Fibroblast of skin of left biceps (primary cell): ENCODE results near the gene TMOD2.
"Not testable (repeated sequence)": the region's sequence is repeated elsewhere in the genome, so short reads cannot be mapped to it uniquely, and the experiment has no call there.

Source experiments
- DNase-seq, 2 experiments: peaks; one replicate each; pipeline ENCODE4 v3.0.0-alpha.2; 2013; ENCODE audit warnings: low read depth in 2 of 2

The TMOD2 gene

GRCh38 chr15:51774916-51775315 is 23.5 kb downstream of the TMOD2 start:
- DNase-seq: no peak

DNA sequence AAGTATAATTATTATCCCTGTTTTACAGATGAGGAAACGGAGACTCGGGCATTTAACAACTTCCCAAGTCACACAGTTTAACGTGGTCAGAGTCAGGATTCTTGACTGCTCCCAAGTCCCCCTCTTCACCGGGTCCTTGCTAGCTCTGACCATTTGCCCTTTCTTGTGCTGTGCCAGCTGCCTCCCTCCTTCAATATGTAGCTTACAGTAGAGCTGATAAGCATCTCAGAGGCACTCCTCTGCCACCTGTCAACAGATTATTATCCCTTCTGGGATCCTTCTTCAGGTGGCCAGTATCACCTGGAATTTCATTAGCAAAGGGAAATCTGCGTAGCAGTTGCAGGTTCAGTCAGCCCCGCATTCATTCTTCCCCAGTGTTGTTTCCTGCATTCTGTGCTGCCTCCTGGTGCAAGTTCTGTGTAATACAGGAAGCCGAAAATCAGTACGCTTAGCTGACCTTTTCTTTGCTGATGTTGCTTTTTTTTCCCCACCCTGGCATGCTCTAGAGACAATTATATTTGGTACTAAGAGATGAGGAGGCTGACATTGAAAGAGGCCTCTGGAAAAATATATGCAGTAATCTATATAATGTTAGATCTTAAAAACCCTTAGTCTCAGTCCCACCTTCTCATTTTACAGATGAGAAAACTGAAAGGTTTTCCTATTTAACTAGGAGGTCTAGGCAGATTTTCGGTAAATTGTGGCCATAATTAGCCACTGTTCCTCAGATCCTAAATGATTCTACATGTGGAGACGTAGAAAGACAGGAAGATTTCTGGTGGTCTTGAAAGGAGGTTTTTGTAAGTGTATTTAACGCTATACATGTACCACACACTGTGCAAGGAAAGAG is 24.8 kb downstream of the TMOD2 start:
- no peak for DNase-seq

- DNase-seq: peak in 1 of 2 experiments; percentile 39
Observed at GRCh38 chr15:51776952-51777569, 25.7 kb downstream of the TMOD2 start.

GRCh38 chr15:51780636-51781035 is 29.2 kb downstream of the TMOD2 start:
- DNase-seq: no peak

GRCh38 chr15:51781506-51781905 is 30.1 kb downstream of the TMOD2 start:
- no peak for DNase-seq

- no peak for DNase-seq
Observed at GRCh38 chr15:51782357-51782896, 31.0 kb downstream of the TMOD2 start.

GRCh38 chr15:51783967-51784366 is 32.6 kb downstream of the TMOD2 start:
- no peak for DNase-seq

GRCh38 chr15:51787130-51787529 is 35.7 kb downstream of the TMOD2 start:
- not testable (repeated sequence) for DNase-seq

DNA sequence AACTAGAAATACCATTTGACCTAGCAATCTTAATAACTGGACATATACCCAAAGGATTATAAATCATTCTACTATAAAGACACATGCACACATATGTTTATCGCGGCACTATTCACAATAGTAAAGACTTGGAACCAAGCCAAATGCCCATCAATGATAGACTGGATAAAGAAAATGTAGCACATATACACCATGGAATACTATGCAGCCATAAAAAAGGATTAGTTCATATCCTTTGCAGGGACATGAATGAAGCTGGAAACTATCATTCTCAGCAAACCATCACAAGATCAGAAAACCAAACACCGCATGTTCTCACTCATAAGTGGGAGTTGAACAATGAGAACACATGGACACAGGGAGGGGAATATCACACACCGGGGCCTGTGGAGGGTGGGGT is 41.1 kb downstream of the TMOD2 start:
- not testable (repeated sequence) for DNase-seq

- no peak for DNase-seq
Observed at GRCh38 chr15:51793521-51794305, 42.3 kb downstream of the TMOD2 start.

- no peak for DNase-seq
Observed at GRCh38 chr15:51796847-51797401, 45.5 kb downstream of the TMOD2 start.

GRCh38 chr15:51798281-51798680 is 46.9 kb downstream of the TMOD2 start:
- DNase-seq: no peak

DNA sequence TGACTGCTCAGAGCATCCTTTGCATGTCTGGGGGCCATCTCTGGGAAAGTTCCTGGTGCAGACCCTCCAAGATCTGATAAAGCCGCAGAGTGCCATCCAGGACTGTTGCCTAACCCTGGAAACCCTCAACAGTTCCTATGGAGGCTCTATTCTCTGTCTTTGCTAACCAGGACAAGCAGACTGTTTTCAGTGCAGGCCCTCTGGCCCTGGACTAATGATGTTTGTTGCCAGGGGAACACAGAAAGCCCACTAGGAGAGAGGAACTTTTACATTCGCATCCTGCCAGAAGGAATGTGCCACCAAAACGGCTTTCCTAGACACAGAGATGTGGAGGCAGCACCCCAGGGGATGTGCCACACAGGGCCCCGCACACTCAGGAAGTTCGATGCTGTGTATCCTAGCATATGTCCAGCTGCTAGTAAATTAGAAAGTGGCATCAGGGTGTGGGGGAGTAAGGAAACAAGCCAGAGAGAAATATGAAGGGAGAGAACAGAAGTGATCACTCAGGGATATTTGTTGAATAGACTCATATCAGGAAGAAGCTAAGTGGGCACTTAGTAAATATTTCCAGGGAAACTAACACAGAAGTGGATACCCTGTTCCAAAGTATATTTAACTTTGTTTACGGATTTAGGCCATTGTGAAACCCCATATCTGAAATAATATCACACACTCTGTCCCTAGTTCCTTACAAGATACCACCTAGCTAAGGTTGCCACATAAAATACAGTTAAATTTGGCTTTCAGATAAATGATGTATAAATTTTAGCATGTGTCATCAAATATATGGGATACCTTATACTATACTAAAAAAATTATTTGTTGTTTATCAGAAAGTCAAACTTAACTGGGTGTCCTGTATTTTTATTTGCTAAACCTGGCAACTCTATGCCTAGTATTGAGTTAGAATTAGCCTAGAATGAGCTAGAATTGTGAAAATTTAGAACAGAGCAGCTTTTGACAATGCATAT is 48.2 kb downstream of the TMOD2 start:
- no peak for DNase-seq

DNA sequence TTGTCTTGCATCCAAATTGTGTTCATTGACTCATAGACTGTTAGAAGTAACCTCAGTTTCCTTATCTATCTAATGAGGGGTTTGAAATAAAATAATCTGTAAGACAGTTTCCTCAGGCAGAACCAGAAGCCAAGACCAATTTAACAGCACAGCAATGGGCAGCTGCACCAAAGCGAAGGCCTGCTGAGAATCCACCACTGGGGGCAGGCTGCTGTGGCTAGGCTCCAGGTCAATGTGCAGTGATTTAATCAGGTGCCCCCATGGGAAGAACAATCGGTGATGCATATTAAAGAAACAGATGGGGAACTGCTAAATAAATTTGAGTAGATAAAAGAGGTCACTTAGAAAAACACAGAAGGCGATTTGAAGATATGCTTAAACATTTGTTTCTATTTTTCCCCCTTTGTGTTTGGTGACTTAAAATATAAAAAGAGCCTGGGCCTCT is 50.0 kb downstream of the TMOD2 start:
- no peak for DNase-seq

GRCh38 chr15:51802593-51802992 is 51.2 kb downstream of the TMOD2 start:
- DNase-seq: no peak

DNA sequence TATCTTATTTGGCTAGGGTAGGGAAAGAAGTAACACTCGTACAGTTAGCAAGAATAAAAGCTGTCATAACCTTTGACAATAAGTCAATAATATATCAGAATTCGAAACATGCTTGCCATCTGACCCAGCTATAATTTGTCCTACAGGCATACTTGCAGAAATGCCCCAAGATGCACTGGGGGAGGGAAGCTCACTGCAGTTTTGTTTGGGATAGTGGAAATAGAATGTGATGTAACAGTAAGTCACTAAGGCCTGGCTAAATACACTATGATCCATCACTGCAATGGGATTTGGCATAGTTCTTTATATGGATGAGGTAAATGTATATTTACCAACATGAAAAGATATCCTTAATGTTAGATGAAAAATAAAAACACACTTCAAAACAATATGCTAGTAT is 52.6 kb downstream of the TMOD2 start:
- no peak for DNase-seq

DNA sequence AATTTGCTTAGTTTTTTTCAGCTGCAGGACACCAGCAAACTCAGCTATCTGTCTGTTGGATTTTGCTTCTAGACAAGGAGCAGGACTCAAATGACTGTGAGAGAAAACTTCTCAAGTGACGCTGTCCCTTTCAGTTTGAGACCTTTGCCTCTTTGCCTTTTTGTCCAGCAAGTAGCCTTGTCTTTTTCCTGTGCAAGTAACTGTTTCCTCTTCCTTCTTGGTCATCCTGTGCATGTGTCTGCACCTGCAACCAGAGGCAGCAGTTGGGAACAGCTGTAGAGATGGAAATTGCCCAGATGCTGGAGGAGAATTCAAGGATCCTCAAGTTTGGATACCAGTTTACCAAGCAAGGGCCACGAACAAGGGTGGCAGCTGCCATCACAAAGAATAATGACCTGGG is 54.7 kb downstream of the TMOD2 start:
- no peak for DNase-seq

DNA sequence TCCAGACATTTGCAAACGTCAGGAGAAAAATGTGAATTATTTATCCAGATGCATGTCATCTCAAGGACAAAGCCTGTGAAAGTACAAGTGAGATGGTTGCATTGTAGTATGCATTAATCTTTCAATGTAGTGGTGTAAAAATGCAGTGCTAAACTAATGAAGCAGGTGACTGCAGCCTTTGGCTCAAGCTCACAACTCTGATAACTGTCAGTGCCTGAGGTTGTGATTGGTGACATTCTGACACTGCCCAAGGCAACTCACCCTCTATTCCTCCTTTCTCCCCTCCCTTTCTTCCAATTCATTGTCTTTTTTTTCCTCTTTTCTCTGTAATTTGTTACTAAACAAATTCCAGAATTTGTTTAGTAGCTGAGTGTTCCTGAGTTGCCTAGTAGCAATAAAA is 58.1 kb downstream of the TMOD2 start:
- no peak for DNase-seq

- no peak for DNase-seq
Observed at GRCh38 chr15:51812598-51812997, 61.2 kb downstream of the TMOD2 start.

DNA sequence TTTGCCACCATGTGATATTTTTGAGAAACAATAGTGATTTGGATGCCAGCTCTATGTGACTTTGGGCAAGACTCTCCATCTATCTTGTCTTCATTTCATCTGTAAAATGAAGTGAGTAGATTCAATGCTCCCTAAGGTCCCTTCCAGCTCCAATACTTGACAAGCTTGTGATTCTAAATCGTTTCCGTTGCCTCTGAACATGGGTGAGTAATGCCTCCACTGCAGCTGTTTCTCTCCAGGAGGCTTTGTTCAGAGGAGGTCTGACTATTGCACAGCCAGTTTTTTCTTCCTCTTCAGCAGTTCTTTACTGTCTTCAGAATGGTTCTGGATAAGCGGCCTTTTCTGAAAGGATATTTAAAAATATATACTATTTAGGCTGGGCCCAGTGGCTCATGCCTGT is 63.2 kb downstream of the TMOD2 start:
- no peak for DNase-seq

DNA sequence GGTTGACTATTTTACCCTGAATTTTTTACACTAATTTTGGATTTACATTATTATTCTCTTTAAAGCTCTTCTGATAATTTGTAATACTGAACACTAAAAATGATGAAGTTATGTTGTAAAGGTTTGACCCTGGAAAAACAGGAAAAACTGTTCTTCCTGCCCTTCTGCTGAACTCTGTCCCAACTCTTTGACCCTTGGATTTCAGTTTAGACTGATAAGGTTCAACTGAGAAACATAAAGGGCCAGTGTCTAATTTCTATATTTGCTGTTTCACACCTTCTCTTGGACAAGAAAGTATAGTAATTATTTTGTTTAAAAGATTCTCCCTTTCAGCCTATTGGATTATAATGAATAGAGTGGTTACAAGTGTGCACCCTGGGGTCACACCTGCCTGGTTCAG is 65.2 kb downstream of the TMOD2 start:
- DNase-seq: no peak
